Hepatic stellate cell (primary cell): ENCODE data around the gene SNX24.
"Not testable (repeated sequence)": the region's sequence is repeated elsewhere in the genome, so short reads cannot be mapped to it uniquely, and the experiment has no call there.

ENCODE experiments used
- DNase-seq: peaks from one replicate; pipeline ENCODE4 v3.0.0; 2011; ENCODE audit warnings: low spot score

SNX24 gene

DNA sequence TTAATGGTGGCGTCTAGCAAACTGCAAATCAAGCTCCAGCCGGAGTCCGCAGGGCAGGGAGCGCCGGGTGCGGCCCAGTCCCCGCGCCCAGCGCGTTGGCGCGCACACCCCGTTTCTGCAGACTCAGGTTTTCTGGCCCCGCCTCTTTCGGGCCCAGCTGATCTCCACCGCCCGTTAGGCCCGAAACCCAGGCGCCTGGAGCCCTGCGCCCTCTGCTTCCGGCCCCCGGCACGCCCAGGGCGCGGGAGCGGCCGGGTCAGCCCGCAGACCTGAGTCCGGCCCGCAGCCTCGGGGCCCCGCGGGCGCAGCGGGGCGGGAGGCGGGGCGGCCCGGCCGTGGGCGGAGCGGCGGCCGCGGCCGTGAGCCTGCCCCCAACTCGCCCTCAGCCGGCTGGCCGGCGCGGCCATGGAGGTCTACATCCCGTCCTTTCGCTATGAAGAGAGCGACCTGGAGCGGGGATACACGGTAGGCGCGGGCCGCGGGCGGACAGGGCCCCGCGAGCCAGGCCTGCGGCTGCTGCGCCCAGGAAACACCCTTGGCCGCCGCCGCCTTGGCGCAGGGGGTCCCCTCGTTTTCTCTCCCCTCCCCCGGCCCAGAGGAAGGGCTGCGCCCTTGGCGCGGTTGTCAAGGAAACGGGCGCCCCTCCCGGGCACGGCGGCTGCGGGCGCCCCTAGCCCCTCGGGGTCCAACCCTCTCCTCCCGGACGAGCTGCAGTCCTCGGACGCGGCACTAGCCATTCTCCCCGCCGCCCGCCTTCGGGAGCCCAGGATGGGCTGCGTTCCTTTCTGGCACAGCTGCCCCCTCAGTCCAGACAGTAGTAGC lies at the start of gene SNX24:
Gene SNX24, plus strand, starts transcription at position 385 of the 822 bp plus-strand sequence. Its CDS starts 21 bp downstream, at position 406.
- peak; percentile 76 for DNase-seq

GRCh38 chr5:122805481-122805880 lies 39.9 kb upstream of the SNX24 start:
- DNase-seq = no peak

- DNase-seq = no peak
These were observed 35.0 kb upstream of the SNX24 start for GRCh38 chr5:122810405-122810804.

DNA sequence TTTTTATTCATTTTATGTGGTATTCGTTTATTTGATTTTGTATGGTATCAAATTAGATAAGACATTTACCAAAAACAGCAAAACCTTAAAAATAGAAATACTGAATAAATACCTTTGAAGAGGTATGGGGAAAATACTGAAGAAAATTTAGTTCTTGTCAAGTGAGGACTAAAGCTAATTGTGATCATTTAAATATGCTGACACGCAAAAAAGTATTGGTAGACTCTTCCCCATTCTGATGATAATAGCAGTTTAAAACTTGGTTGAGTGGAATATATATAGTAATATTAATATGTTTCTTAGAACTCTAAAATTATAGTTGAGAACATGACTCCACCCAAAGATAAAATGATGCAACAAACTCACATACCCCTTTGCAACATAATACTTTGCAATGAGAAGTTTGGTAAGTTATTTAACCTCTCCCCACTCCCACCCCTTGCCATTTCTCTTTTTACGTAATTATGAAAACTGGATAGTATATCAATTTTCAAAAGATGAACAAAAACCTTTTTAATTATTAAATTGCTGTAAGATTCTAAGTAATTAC lies 30.1 kb upstream of the SNX24 start:
- no peak for DNase-seq

DNA sequence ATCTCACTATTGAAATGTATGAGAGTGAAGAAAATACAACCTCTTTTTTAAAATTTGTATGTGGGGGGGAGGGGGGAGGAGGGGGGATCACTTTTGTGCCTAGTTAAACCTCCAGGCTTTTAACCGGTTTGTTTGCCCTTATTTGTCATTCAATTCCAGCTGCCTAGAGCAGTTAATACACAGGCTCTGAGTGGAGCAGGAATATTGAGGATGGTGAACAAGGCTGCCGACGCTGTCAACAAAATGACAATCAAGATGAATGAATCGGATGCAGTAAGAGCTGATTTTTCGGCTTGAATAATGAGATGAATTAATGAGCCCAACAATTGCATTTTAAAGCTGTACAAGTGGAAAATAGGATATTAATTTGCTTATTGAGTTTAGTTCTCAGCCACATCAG lies 28.7 kb upstream of the SNX24 start:
- DNase-seq = no peak

GRCh38 chr5:122831984-122832383 lies 13.4 kb upstream of the SNX24 start:
- DNase-seq = no peak

DNA sequence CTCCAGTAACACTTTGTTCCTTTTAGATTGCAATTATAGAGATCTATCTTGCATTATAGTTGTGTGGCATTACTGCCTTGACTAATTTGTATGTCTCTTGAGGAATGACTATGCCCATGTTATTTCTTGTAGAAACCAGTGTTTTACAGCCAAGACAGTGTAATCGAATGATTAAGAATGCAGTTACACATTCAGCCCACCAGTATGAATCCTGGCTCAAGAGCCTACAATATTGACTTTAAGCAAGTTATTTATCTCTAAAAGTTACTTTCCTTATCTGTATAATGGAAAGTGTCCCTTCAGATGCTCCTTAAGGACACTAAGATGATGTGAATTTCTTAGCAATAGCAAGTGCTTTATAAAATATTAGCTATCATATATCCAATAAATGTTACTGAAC lies 9.7 kb upstream of the SNX24 start:
- no peak for DNase-seq

- no peak for DNase-seq
These were observed 8.5 kb upstream of the SNX24 start for GRCh38 chr5:122836947-122837346.

DNA sequence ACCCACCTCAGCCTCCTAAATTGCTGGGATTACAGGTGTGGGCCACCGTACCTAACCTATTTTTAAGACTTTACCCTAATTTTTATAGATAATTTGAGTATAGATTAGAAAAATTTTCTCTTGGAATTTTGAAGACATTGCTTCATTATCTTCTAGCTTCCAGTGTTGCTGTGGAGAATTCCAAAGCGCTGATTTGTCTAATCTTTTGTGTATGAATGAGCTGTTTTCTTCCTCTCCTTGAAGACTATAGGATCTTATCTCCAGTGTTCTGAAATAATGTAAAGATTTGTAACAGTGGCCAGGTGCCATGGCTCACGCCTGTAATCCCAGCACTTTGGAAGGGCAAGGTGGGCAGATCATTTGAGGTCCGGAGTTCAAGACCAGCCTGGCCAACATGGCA lies 5.7 kb upstream of the SNX24 start:
- no peak for DNase-seq

DNA sequence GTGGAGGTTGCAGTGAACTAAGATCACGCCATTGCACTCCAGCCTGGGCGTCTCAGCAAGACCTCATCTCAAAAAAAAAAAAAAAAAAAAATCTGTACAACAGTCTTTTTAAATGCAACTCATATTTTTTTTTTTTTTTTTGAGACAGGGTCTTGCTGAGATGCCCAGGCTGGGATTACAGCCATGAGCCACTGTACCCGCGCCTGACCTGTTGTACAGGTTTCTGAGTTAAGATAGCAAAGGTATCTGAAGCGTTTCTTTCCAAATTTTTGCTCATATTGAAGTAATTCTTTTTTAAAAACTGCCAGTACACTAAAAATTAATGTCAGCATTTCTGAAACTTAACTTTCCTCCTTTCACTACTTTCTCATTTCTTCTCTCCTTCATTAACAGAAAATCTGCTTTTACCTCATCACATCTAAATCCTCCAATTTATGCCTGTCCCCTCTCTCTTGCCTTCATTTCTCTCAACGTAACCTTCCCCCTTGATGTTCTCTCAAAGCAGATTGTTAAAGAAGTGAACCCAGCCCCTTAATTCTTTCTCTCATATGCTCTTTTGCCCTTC lies 3.3 kb upstream of the SNX24 start:
- no peak for DNase-seq

DNA sequence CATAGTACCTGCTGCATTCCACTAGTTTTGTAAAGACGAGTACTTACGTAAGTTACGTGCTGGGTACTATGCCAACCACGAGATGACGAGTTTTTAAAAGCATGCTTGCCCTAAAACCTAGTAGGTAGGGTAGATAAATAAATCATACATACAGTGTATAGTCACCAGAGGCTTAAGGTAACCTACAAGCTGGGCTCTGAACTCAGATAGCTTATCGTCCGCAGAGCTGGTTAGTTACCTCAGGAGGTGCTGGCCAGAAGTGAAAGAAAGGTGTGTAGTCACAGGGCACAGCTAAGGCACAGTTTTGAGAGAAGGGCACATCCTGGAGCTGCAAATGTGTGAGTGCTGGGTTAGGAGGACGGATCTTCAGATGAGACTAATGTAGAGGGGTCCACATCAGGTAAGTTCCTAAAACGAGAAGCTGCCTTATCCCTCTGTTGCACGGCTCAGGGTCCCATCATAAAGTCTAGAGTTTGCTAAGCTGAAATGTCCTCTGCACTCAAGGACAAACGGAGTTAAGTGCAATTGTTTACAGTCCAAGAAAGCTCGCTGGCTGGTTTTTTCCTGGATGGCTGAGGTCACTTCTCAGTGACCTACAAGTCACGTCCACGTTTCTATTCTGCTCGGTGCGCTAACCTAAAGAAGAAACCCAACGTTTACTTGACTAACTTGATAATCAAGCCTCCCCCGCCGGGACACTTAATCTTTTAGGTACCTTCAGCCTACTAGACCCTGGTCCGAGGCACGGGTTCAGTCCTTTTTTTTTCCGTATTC lies 1.1 kb upstream of the SNX24 start:
- DNase-seq = no peak

DNA sequence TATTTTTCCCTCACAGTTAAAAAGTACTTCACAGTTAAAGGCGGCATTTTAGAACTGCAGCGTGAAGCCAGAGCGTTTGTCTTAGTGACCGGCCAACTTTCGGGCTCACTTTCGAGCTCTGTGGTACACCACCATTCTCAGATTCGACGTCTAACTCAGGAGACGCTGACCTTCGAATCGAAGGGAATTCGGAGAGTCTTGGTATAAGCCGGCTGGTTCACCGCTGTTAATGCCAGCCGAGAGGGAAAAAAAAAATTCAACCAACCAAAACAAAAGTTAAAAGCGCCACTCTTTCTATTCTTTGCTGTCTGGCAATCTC lies 544 bp upstream of the SNX24 start:
- no peak for DNase-seq

- DNase-seq = peak; percentile 58
These were observed 688 bp downstream of the SNX24 start for GRCh38 chr5:122846051-122846550.

GRCh38 chr5:122847687-122848081 lies 2.3 kb downstream of the SNX24 start:
- no peak for DNase-seq

DNA sequence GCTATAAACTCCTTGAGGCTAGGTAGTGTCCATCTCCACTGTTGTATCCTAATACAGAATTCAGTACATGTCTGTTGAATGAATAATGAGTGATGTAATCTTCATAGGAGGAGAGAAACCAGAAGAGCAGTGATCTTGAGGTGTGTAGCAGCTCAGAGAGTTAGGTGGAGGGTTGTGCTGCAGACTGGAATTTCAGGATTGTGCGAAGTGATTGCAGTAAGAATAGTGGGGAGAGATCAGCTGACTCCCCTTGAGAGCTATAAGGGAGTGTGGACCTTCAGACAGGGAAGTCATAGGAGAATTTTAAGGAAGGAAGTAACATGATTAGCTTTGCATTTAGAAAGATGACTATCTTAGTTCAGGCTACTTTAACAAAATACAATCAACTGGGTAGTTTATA lies 4.4 kb downstream of the SNX24 start:
- no peak for DNase-seq

- not testable (repeated sequence) for DNase-seq
These were observed 12.1 kb downstream of the SNX24 start for GRCh38 chr5:122857538-122857937.

DNA sequence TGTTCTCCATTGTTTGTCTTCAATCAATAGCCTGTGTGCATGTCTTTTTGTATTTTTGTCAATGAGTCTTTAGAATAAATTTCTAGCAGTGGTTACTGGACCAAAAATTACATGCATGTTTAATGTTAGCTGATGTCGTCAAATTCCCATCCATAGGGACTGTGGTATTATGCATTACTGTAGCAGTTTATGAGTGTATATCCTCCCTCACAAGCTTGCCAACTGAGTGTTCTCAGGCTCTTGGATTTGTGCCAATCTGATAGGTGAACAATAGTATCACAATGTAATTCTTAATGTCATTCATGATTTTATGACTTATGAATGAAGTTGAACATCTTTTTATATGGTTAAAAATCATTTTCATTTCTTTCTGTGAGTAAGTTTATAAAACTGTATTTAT lies 13.0 kb downstream of the SNX24 start:
- no peak for DNase-seq

DNA sequence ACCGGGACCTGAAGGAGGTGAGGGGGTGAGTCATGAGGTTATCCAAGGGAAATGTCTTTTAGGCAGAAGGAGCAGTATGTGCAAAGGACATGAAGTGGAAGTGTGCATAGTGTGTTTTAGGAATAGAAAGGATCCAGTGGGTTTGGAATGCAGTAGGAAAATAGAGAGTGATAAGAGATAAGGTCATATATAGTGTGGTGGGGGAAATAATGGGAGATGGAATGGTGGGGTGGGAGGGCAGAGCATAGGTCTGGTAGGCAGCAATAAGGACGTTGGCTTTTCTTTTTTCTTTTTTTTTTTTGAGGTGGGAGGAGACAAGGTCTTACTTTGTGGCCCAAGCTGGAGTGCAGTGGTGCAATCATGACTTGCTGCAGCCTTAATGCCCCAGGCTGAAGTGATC lies 17.8 kb downstream of the SNX24 start:
- no peak for DNase-seq

GRCh38 chr5:122863721-122864120 lies 18.3 kb downstream of the SNX24 start:
- no peak for DNase-seq

DNA sequence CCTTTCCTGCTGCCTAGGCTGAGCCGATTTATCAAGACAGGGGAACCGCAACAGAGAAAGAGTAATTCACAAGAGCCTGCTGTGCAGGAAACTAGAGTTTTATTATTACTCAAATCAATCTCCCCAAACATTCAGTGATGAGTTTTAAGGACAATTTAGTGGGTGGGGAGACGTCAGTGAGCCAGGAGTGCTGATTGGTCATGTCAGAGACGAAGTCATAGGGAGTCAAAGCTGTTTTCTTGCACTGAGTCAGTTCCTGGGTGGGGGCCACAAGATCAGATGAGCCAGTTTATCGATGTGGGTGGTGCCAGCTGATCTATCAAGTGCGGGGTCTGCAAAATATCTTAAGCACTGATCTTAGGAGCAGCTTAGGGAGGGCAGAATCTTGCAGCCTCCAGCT lies 19.0 kb downstream of the SNX24 start:
- DNase-seq = no peak

- no peak for DNase-seq
These were observed 19.4 kb downstream of the SNX24 start for GRCh38 chr5:122864842-122865241.

DNA sequence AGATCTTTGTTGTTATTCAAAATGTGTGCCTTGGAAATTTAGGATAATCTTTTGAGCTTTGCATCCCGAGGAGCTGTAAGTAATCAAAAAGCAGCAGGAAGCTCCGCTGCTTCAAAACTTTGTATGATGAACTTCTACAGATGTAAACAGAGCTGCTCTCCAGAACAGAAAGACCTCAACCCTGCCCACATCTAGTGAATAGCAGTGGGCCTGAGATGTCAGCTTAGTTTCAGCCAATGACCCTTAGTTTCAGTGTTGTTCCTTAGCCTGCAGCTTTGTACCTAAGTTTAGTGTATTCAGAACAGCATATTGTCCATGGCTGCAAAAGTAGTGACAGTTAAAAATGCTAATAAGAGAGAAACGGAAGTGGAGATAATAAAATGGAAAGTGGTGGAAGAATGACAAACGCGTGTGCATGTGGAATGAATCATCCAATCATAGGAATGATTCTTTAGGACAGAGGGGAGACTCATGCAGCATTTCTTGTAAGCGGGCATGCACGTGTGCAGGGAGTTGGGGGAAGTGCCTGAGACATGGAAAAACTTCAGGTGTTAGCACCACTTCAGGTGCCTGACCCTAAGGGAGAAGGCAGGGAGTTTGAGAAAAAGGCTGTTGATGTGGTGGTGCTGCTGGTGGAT lies 24.9 kb downstream of the SNX24 start:
- DNase-seq = peak; percentile 70
